Activated T-cell treated with anti-CD3 and anti-CD28 coated beads for 1 hour (primary cell): ENCODE data around the gene PSAP.

Experiments used
- DNase-seq: peaks from one replicate; pipeline ENCODE4 v3.0.0-alpha.2; 2020; ENCODE audit warnings: low read depth

Gene PSAP

DNA sequence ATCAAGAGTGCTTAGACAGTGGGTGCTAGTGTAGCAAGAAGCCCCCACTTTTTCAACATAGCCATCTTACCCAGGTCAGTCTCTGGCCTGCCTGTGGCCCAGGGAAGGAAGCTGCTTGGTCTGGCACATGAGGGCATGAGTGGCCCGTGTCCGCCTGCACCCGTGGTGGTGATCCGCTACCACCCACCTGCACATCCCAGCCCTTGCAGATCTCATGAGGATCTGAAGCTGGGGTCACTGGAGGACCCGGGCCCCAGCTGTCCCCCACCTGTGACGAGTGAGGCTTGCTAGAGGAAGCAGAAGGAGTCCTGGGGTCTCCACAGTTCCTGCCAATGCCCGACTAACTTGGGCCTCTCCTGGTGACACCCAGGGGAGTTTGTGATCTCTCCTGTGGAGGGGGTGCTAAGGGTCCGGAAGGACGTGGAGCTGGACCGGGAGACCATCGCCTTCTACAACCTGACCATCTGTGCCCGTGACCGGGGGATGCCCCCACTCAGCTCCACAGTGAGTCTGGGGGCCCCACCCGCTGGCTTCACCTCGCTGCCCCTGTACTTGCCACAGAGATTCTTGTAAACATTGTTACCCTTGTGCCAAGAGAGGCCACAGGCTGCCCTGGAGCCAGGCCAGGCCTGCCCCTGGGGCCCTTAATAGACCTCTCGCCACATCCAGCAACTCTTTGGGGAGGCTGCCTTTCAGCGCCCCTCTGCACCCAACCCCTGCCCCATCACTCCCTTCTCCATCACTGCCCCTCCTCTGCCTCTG is 67.0 kb downstream of the PSAP start:
- no peak for DNase-seq

DNA sequence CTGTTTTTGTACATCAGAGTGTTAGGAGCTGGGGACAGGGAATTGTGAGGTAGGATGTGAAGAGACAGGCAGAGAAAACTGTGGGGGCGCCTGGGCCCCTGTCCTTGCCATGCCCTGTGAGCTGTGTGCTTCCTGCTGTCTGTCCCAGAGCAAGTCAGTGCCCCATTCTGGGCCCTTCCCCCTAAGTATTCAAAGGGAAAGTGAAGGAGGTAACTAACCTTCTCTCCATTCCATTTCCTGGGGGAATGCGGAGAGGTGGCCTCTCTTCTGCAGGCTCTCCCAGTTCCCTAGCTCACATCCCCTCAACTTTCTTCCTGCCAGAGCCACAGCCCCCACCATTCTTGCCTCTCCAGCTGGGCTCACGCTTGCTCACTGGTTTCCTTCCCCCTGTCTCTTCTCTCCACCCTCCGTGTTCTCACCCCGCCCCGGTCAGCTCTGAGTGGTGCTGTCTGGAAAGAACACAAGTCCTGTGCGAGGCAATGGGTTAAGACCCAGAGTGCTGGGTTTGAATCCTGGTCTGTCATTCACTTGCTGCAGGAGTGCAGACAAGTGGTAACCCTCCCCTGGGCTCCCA is 68.0 kb downstream of the PSAP start:
- DNase-seq, result no peak

DNA sequence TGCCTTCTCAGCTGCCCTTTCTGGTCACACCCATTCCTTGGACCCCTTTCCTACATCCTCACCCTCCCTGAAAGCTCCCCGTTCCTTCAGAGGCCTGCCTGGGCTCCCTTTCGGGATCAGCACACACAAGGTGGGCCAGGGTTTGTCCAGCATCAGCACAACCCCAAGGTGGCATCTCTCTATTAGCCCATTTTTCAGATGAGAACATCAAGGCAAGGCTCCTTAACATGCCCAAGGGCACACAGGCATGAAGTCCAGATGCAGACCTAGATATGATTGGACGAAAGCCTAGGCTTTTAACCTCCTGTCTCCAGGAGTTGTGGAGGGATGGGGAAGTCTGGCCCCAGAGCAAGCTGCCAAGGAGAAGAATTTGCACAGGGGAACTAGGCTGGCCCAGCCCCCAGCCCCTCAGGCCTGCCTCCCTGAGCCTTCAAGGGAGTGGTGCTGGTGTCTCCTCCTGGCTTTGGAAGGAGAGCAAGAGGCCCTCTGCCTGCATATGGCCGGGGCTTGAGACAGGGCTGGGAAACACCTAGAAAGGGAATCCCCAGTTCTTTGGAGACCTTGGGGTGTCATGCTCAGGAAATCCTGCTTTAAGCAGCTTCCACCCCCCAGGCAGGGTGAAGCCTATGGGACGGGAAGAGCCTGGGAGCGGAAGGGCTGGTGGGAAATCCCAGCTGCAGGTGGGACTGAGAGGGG is 68.7 kb downstream of the PSAP start:
- no peak for DNase-seq

DNA sequence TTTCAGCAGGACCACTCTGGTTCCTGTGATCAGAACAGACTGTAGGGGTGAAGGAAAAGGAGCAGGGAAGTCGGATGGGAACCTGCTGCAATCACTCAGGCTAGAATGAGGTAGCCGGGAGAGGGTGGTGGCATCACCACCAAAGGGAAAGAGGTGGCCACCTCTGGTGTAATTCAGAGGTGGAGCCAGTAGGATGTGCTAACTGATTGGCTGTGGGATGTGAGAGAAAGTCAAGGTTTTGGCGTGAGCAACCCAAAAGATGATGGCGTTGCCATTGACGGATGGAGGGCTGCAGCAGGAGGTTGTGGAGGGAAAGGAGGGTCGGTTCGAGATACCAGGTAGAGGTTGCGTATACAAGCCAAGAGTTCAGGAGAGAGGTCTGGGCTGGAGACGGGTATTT is 70.3 kb downstream of the PSAP start:
- no peak for DNase-seq

DNA sequence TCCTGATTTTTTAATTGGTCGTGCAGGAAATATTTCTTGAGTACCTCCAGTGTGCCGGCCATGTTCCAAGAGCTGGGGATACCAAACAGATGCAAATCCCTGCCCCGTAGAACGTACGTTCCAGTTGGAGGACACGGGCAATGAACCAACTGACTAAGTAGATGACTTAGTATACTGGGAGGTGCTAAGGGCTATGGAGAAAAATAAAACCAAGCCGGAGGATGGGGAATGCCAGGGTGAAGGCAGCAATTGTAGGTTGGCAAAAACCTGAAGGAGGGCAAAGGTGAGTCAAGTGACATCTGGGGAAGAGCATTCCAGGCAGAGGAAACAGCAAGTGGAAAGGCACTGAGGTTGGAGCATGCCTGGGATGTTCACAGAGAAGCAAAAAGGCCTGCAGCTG is 70.9 kb downstream of the PSAP start:
- no peak for DNase-seq

DNA sequence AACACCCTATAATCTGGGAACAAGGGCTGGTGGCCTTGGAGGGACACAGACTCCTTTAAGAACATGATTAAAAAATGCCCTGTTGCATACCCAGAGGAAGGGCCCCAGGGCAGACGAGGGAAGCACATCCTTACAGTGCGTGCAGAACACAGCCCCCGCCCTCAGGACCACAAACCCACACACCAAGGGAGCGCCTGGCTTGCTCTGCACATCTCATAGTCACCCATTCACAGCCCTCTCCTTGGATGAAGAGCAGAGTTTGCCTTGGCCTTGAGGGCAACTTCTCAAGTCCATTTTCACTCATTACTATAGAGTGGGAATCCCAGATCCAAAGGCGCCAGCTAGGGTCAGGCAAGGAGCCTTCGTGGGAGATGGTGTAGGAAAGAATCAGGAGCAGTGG is 71.4 kb downstream of the PSAP start:
- DNase-seq, result no peak

DNA sequence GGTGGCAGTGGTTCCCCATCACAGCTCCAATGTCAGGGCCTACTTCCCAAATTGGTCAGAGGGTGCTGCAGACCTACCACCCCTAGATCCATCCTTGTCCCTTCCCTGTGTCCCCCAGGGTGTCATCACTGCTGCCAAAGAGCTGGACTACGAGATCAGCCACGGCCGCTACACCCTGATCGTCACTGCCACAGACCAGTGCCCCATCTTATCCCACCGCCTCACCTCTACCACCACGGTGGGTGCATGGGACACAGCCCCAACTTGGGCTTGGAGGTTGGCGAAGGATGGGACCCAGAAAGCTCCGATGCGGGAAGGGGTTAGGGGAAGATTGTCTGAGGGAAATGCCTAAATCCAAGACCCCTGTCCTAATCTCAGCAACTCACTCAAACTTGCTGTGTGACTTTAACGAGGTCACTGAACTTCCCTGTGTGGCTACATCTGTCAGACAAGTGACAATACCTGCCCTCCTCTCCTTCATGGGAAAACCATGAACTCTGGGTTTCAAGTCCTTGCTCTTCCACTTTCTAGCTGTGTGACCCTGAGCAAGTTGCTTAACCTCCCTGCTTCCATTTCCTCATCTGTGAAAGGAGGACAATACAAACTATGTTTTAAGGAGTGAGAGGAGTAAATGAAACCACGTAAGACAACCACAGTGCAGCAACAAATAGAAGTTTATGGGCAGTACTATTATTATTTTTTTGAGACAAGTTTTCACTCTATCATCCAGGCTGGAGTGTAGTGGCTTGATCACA is 72.8 kb downstream of the PSAP start:
- DNase-seq, result no peak

DNA sequence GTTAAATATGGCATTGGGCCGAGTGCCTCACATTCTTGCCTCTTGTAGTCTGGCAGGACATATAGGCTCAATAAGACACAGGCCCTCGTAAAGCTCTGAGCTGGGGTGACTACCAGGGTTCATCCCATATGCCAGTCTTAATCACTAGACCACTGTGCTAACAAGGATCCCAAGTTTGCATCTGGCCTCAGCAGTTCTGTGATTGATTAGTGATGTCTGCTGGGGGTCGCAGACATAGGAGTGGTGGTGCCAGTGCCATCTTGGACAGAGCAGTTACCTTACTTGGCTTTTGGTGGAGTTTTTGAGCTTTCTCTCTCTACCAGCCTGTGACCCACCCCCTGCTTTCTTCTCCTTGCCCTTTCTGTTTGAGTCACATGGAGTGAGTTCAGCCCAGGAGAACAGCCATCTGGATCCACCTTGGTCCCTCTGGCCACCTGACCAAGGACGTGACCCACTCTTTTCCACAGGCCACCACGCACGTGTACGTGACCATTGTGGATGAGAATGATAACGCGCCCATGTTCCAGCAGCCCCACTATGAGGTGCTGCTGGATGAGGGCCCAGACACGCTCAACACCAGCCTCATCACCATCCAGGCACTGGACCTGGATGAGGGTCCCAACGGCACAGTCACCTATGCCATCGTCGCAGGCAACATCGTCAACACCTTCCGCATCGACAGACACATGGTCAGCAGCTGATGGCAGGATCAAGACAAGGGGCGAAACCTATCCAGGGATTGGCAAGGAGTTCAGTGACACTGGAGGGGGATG is 73.7 kb downstream of the PSAP start:
- no peak for DNase-seq

DNA sequence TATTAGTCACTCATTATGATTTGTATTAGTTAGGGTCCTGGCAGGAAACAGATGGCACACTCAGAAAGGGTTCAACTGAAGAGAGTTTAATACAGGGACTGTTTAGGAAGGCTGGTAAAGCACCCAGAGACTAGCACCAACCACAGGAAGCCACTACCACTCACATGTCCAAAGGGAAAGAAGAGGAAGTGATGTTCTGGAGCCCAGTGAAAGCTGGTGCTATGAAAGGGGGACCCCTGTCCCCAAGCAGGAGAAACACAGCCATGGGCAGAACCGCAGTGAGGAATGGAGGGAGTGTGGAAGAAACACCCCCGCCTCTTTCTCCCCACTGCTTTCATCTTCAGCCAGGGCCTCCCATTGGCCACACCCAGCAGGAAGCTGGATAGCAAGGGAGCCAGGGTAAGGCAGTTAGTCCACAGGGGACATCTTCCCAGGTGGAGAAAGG is 74.5 kb downstream of the PSAP start:
- no peak for DNase-seq

DNA sequence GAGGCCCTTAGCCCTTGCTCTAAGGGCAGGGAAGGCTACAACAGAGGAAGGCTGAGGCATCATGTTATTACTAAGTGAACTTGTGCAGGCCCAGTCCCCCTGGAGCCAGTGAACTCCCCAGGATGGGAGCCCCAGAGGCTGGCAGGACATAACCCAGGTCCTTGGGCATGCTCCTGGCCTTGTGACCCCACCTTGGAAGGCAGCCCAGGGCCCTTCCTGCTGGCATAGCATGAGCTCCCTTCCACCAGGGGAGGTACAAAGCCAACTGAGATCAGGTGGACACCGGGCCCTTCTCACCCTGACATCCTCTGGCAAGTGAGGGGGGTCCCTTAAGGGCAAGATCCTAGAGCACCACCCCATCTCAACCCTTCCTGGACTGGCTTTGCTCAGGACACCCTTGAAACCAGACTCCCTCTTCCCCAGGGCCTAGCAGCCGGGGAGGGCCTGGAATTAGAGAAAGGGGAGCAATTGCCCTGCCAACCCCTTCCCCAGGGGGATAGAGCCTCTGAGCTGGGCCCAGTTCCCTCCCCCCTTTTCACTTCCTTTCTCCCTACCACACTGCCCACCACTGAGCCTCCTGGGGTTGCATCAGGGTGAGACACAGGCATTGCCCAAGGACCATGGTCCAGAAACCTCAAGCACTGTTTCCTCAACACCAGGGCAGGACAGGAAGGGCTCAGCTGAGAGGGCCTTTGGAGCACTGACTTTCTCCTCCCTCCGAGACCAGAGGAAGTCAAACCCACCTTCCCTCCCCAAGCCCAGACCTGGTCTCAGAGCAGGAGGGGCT is 75.9 kb downstream of the PSAP start:
- no peak for DNase-seq

DNA sequence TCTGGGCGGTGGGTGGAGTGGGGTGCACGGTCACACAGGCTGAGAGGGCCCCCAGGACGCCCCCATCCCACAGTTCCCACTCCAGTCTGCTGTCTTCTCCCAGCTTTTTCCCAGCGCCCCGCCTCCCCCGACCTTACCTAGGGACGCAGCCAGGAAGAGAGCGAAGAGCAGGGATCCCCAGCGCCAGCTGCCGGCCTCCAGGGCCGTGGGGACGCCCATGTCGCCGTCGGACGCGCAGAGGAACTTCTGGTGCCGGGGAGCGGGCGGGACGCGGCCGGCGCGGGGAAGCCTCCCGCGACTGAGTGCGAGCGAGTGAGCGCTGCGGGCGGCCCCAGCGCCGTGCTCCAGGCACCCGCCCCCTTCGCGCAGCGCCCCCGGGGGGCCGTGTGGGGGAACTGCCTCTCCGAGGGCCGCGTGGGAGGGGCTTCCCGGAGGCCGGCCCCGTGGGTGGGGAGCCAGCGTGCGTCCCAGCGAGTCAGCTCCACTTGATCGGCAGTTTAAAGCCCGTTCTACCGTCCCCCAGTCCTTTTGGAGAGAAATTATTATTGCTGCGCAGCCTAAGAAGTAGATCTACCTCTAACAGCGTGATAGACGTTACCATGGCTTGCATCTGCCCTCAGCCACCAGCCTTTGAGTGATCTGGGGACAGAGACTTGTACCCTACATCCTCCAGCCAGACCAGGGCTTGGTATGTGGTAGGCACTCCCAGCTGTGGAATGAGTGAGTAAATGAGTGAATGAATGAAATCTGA is 77.7 kb downstream of the PSAP start, which contains the start of gene VSIR:
TSS of gene VSIR (minus strand) at position 300 of the 751 bp plus-strand sequence. CDS start at position 219, 81 bp downstream.
- DNase-seq, result peak; percentile 93

DNA sequence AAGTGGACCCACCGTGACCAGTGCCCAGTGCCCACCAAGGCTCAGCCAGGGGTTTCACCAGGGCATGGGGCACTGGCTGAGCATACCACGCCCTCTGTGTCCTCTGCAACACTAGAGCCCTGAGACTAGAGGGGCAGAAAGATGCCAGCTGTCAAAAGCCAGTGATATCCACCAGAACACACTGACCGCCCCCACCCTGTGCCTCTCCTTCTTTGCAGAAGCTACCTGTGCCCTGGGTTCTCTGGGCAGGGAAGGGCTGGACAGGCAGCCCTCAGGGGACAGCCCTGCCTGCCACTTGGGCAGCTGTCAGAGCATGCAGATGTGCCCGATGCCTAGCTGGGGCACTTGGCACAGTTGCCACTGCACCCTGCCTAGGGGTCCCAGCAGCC is 78.2 kb downstream of the PSAP start:
- no peak for DNase-seq

DNA sequence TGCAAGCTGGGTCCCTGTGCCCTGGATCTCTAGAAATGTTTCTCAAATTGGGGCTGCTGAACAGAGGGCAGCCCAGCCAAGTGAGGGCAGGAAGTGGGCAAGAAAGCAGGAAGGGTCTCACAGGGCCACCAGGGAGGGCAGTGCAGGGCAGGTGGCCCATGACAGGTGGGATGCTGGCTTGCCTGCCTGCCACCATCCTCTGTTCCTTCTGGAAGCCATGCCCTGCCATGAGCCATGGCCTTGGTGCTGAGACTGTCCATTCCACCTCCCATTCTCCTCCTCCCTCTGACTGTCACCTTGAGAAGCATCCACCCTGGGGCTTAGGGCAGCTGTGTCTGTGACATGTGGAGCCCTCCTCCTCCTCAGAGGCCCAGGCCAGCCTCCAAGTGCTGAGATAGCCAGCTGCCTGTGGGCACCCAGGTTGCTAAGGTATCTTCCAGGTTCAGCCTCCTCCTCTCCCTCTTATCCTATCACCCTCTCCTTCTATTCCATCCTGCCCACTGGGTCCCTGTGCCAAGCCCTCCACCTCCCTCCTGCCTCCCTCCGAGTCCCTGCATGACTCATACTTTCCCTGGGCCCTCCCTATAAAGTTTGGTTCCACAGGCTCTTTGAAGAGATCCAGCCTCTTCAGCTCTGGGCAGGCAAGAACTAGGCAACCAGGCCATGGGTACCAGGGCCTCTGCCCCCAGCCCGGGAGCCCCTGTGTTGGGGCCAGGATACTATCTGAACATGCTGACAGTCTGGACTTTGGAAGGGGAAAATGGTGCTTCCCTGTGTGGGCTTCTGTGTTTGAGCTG is 79.0 kb downstream of the PSAP start:
- no peak for DNase-seq

DNA sequence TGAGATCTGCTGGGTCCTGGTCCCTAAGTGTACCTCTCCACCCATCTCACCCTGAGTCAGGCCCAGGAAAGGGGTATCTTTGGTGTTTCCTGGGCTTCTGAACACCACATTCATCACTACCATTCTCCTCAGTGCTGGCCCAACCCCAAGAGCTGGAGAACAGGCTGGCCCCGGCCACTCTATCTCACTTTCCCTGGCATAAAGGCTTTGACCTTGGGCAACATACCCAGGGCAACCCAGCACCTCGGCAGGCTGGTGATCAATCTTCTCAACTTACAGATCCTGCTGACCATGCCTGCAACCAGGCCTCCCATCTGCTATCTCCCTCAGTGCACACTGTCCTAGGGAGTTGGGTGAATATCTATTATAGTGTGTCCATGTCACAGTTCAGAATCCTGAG is 79.8 kb downstream of the PSAP start:
- no peak for DNase-seq

DNA sequence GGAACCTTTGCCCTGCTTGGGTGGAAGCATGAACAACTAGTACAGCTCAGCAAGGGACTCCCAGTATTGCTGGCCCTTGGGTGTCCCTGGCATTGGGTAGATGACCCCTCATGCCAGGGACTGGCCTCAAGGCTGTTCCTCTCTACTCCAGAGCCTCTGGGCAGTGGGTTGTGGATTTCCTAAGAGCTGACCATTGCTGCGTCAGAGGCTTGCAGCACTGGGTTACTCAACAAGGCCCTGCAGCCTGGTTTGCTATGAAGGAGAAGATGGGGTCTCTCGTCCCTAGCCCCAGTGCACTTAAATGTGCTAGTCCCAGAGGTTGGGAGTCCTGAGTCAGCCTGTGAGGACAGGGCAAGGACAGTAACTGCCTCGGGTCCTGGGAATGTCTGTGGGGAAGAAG is 80.3 kb downstream of the PSAP start:
- no peak for DNase-seq

DNA sequence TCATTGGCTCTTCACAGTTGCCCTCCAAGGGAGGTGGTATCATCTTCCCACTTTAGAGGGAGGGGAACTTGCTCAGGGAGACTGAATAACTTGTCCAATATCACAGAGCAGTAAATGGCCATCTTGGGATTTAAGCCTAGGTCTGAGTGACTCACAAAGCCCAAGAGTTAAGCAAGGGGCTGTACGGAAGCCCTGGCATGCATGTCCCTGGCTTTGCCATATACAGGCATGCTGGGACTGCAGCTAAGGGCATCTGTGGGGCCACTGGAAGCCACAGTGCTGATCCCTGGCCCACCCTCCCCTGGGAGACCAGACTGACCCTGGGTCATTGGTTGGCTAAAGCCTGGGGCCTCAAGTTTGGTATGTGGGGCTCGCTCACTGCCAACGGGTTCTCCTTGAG is 80.8 kb downstream of the PSAP start:
- no peak for DNase-seq

DNA sequence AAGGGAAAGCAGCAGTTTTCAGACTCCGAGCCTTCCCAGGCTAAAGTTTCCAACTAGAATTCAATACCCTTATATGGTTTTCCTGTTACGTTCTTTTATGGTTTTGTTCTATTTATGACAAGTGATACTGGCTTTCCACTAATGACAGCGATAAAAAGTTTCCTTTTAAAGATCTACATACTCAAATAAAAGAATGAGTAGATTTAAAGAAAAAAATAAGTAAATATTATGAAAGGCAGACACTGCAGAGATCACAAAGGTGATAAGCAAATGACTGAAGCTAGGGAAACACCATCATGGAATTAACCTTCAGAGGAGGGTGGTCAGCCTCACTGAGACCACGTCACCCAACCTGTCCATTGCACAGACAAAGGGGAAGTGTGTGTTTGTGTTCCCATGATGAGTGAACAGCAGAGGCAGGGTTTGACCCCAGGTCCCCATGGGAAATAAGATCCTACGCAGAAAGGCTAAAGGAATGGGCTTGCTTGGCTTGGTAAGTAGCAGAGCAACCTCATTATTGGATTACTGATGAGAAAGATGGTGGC is 81.7 kb downstream of the PSAP start:
- no peak for DNase-seq

DNA sequence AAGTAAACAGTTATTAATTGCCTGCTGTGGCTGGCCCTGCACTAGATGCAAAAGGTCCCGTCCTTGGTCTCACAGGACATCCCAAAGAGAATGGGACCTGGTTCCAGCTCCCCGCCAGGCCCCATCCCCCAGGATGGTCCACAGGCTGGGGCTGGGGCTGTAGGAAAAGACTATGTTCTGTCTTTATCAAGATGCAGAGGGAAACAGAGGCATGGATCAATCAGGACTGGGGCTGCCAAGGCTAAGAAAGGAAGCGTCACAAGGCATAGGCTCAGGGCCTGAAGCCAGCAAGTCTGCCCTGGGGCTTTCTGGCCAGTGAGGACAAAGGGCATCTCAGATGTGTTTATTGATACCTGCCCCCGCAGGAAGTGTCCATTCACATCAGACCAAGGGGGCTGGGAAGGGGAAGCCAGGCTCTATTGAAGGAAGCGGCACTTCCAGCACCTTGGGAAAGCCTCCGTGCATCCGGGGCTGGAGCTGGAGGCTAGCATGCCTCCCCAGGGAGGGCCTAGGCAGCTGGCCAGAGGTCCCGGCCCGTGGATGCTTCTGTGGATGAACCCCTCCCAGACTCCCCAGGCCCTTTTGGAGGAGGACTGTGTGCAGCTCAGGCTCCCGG is 83.5 kb downstream of the PSAP start:
- no peak for DNase-seq
